ENCODE measurements around the gene NT5C3A.
A peak's percentile ranks its signal among the peaks of the same experiment; 100 is the strongest.

The NT5C3A gene

DNA sequence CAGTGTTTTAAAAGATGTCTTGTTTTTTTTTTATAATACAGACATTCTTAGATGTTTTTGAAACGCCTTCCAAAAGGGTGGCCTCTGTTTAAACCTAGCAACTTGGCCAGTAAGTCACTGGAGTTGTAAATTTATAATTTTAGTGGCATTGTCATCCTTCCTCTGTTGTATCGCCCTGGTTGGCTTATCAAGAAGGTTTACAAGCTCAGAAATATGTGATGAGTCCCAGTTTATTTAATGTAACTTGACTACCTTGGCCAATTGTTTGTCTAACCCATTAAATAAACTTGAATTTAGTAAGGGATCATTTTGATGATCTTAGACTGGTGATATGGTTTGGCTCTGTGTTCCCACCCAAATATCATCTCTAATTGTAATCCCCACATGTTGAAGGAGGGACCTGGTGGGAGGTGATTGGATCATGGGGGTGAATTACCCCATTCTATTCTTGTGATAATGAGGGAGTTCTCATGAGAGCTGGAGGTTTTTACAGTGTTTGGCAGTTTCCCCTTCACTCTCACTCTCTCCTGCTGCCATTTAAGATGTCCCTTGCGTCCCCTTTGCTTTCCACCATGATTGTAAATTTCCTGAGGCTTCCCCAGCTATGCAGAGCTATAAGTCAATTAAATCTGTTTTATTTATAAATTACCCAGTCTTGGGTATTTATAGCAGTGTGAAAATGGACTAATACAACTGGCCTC lies 13.4 kb upstream of the NT5C3A start:
- no peak for DNase-seq

DNA sequence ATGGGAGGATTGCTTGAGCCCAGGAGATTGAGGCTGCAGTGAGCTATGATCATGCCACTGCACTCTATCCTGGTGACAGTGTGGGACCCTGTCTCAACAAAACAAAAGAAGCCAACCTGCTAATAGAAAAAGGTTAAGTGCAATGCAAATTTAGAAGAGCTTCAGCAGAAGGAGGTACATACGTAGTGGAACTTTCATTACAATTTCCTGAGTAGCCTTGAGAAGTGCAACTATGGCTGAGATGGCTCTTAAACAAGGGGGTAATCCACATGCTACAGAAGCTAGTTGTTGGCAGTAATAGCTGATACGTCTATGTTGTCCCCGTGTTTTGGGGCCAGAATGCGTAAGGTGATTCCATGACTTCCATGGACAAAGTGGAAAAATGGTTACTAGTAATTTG lies 10.7 kb upstream of the NT5C3A start:
- DNase-seq: no peak

DNA sequence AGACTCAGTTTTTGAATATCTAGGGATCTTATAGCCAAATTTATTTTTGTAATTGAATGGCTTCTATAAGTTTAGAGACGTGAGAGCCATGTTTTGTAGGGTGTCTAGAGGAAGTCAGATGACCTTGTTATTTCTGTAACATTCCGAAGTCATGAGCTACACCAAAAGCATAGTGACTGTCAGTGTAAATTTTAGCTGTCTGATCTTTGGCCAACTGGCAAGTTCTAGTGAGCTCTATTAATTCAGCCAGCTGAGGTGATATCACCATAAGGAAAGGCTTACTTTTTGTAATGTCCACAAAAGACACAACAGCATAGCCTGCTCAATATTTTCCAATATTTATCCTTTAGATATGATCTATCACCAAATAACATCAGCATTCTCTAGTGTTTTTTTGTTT lies 9.9 kb upstream of the NT5C3A start:
- peak; percentile 42 for DNase-seq

DNA sequence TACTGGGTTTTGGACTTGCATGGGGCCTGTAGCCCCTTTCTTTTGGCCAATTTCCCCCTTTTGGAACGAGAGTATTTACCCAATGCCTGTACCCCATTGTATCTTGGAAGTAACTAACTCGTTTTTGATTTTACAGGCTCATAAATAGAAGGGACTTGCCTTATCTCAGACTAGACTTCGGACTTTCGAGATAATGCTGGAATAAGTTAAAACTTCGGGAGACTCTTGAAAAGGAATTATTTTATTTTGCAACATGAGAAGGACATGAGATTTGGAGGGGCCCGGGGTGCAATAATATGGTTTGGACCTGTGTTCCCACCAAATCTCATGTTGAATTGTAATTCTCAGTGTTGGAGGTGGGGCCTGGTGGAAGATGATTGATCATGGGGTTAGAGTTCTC lies 8.3 kb upstream of the NT5C3A start:
- no peak for DNase-seq

DNA sequence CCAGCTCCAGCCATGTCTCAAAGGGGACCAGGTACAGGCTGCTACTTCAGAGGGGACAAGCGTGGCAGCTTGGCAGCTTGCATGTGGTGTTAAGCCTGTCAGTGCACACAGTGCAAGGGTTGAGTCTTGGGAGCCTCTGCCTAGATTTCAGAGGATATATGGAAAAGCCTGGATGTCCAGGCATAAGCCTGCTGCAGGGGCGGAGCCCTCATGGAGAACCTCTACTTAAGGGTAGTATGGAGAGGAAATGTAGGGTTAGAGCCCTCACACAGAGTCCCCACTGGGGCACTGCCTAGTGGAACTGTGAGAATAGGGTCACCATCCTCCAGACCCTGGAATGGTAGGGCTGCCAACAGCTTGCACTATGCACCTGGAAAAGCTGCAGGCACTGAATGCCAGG lies 7.7 kb upstream of the NT5C3A start:
- no peak for DNase-seq

DNA sequence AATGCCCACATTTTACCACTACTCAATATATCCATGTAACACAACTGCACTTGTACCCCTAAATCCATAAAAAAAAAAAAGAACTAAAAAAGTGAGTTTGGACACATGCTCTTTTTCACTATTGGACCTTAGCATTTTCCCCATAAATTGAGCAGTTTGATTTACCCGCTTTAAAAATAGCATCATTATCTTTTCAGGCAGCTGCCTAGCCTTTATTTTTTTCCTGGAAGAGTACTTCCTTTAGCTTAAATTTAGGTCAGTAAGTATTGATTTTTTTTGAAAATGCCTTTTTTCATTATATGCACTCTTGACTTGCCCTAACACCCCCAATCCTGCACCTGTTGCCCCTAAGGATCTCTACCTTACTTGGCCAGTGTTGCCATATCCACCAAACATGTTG lies 5.3 kb upstream of the NT5C3A start:
- DNase-seq: no peak

DNA sequence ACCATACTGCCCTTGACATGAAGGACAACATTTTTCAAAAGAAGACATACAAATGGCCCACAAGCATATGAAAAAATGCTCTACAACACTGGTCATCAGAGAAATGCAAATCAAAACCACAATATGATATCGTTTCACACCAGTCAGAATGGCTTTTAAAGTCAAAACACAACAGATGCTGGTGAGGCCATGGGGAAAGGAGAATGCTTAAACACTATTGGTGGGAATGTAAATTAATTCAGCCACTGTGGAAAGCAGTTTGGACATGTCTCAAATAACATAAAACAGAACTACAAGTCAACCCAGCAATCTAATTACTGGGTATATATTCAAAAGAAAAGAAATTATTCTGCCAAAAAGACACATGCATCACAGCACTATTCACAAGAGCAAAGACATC lies 4.2 kb upstream of the NT5C3A start:
- no peak for DNase-seq

DNA sequence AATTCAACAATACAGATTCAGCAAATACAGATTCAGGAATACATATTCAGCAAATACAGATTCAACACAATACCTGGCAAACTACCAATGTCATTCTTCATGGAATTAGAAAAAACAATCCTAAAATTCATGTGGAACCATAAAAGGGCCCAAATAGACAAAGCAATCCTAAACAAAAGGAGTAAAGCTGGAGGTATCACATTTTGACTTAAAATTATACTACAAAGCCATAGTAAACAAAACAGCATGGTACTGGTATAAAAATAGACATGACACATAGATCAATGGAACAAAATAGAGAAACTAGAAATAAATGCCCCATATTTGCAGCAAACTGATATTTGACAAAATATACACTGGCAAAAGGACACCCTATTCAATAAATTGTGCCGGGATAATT lies 3.4 kb upstream of the NT5C3A start:
- DNase-seq: no peak

DNA sequence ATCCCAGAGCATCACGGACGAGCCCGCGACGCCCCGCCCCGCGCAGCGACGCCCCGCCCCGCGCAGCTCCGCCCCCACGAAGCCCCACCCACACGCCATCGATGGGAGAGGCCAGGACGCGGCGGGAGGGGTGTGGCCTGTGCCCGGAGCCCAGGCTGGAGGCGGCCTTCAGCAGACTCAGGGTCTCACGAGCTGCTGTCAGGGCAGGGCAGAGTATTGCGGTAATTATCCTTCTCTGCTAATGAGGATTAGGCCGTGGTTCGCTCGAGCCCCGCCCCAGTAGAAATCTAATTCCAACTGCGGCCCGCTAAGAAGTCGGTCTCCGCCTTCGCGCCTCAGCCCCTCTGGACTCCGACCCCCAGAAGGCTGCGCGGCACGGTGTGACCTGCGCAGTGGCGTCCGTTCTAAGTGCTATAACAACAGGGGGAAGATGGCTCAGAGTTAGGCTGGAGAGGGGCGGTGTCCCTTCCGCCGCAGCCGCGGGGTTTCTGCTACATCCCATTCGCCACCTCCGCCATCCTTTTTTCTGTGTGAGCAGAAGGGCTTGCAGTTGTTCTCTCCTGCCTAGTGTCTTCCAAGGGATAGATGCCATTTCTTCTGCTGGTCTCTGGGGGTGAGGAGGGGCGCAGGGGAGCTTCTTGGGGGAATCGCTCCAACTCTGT lies 337 bp upstream of the NT5C3A start:
- peak; percentile 95 for DNase-seq

DNA sequence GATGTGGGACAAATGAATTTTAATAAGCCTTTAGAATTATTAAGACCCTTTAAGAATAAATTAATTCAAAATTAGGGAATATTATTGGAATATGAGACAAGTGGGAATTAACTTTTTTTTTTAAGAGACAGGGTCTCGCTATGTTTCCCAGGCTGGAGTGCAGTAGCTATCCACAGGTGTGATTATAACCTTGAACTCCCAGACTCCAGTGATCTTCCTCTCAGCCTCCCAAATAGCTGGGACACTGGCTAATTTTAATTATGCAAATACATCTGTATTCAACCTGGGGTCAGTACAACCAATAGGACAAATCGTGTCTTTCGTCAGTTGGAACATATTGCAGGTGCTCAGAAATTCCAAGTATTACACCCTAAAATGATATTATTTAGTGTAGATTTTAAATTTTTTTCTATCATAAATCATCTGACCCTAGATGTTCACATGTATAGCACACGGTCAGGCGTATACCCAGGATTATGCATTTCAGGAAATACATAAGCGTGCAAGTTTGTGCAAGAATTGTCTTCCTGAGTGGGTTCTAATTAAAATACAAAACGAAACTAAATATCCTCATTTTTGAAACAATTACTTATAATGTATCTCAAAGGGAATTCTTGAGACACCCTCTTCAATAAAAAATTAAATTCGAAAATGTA lies 1.2 kb downstream of the NT5C3A start:
- DNase-seq: no peak

DNA sequence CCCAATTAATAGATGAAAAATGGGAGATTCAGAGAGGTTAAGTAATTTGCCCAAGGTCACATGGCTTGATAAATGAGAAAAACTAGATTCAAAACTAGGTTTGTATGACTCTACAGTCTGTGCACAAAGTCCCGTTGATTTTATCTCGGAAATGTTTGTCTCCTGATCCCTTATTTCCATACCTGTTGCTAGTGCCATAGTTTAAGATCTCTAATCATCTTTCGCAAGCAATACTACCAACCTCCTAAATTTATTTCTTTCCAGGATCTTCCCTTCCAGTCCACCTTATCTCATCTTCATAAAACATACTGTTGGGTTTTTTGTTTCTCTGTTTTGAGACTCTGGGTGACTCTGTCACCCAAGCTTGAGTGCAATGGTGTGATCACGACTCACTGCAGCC lies 2.9 kb downstream of the NT5C3A start:
- no peak for DNase-seq

DNA sequence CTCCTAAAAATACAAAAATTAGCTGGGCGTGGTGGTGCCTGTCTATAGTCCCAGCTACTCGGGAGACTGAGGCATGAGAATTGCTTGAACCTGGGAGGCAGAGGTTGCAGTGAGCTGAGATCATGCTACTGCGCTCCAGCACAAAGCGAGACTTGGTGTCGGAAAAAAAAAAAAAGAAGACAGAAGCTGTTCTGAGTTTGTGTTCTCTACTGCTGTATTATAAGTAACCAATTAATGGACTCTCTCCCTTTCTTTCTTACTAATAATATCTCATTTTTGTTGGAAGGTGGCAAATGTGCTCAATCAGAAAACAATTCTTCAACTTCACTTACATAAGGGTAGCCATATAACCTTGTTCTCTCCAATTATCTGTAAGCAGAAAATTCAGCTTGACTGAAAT lies 7.4 kb downstream of the NT5C3A start:
- no peak for DNase-seq

DNA sequence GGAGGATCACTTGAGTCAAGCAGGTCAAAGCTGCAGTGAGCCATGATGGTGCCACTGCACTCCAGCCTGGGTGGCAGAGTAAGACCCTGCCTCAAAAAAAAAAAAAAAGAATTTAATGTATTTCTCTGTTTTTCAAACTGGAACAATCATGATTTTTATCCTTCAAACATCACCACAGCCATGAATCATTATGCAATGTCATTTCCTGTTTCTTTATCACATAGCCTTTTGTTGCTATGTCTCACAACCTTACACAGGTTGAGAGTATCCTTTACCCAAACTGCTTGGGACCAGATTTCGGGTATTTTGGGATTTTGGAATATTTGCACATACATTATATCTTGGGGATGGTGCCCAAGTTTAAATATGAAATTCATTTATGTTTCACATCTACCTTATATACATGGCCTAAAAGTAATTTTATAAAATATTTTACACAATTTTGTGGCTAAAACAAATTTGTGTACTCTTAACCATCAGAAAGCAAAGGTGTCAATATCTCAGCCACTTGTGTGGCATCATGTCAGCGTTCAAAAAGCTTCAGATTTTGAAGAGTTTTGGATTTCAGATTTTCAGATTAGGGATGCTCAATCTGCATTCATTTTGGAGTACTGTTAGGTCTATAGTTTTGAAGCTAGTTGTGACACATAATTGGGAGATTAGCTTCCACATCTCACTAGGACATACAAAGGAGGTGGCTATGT lies 8.2 kb downstream of the NT5C3A start:
- peak; percentile 17 for DNase-seq

DNA sequence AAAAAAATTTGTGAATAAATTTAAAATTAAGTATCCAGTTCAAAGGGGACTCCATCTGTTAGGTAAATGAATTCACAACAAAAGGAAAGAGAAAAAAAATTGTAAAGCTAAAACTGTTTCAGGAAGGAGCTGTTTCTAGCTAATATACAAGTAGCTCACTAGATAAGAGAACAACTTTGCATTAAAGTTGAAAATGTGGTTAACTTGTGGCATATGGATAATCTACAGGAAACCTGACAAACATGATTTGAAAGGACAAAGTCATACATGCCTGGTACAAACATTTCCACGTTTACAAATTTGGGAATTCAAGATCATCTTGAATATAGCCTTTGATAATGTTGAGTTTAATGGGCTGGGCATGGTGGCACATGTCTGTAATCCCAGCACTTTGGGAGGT lies 8.9 kb downstream of the NT5C3A start:
- DNase-seq: no peak

DNA sequence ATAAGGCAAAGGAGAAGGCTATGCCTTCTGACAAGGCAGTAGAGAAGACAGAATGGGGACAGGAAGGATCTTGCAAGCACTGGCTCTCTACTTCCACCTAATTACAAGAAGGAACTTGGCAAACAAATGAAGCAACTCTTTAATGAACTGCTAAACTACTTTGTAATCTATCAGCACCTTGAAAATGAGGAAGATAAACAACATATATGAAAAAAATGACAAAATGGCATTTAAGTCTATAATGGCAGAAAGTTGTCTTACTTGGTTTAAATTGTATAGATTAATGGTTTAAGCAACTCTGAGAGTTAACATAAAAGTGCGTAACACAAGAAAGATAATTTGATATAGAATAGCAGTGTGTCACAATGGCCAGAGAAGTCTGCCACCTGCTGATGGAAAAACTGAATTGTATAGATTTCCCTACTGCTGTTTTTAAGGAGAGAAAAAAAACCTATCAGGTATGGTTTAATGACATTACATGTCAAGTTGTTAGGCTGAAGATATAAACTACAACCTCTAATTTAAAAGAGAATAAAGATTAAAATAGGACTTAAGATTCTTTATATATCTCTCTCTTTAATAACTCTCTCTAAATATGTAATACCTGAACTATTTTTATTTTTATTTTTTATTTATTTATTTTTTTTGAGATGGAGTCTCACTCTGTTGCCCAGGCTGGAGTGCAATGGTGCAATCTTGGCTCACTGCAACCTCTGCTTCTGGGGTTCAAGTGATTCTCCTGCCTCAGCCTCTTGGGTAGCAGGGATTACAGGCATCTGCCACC lies 11.8 kb downstream of the NT5C3A start:
- peak; percentile 21 for DNase-seq

DNA sequence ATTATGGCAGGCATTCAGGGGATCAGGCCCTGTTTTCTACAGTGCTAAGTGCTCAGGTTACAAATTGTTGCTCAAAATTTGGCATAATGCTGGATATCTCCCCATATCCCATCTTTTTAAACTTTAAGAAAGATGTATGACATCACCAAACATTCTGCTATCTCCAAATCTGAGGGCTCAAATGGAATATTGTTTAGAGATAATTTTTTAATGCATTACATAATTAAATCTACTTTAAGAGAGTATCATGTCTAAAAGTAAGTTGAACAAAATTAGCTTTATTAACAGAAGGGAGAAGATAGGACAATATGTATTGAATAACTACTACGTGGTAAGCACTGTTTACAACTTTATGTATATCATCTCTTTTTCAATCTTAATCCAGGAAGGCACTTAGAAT lies 13.9 kb downstream of the NT5C3A start:
- DNase-seq: no peak

DNA sequence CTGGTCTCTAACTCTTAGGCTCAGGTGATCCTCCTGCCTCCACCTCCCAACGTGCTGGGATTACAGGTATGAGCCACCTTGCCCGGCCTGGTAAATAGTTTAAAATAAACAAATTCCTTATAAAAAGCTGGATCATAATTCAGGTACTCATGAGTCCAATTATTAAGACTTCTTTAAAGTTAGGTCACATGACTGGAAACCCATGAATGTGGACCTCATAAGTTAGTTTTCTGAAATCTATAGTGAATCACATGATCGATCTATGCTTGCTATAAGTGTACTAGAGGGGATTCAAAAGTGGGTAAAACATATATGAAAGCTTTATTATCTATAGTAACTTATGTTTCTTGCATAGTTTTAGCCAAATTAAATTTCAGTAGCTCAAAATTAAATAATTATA lies 14.3 kb downstream of the NT5C3A start:
- DNase-seq: no peak

DNA sequence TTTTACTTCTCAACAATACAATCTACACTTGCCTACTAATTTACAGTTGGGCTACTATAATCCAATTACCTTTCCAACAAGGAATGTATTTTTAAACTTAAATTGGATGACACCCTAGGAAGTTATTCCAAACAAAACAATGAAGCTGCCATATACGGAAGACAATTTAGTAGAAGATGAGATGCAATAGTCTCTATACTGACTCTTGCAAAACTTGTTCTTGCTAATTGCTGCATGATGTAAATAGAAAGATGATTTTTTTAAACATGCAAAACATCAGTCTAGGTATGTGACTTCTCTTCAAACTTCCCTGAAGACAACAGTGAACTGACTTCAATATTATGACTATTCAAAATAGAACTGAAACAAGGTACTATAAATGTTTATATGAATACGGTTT lies 17.6 kb downstream of the NT5C3A start:
- no peak for DNase-seq

DNA sequence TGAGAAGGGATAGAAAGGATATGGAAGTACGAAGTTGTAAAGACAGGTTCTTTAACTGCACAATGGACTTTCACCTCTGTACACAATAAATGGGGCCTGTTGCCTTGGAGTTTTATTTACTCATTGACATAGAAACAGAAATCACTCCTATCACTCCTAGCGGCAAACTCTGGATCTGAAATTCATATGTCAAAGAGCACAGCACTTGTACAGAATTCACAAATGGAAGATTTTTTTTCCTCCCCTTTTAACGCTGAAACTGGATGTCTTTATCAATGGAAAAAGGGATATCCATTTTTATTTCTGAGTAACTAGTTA lies 18.2 kb downstream of the NT5C3A start:
- no peak for DNase-seq

DNA sequence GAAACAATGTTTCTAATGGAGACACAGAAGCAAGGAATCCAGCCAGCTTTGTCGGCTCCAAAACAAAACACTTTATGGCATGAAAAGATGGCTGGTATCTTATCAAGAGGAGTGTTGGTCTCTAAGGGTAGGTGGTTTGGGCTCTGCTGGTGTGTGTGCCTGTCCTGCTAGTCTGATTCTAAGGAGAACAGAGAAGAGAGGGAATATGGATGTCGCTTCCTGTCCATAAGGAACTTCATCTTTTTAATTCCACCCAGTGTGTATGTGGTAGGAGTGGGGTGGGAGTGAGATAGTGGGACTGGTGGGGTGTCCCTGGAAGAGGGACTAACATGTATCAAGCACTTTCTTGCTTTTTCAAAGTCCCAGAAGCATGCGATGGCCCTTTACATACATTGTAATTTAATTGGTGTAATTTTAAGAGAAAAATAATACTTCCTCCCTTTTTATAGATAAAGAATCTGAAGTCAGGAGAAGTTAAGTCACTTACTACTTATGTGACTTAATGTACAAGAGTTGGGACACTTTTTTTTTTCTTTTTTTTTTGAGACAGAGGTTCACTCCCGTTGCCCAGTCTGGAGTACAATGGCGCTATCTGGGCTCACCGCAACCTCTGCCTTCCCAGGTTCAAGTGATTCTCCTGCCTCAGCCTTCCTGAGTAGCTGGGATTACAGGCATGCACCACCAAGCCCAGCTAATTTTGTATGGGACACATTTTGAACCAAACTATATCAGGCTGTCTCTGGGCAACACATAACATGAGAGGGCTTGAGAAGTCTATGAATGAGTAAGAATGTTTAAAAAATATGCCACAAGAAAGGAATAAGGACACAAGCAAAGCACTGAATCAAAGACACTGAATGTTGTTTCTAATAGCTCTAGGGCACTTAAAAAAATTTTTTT lies 18.8 kb downstream of the NT5C3A start:
- no peak for DNase-seq

DNA sequence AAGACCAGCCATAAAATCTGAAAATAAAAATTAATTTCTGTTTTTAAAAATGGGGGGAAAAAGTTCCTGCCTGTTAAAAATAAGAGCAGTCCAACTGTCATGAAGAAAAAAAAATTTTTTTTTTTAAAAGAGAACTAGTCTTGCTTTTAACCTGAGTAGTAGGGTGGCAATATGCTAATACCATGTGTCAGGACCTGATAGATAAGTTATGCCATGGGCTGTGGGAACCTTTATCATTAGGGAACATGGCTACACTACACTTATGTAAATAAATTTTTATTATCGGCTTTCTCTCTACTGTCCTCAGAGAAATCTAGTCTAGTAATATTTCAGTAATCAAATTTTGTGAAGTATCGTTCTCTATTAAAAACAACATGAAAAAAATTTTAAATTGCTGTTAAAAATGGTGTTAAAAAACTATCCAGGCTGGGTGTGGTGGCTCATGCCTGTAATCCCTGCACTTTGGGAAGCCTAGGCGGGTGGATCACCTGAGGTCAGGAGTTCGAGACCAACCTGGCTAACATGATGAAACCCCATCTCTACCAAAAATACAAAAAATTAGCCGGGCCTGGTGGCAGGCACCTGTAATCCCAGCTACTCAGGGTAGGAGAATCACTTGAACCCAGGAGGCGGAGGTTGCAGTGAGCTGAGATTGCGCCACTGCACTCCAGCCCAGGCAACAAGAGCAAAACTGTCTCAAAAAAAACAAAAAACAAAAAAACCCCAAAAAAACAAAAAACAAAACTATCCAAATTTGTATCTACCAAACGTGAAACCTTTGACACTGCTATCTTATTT lies 20.7 kb downstream of the NT5C3A start:
- no peak for DNase-seq
